Type B pancreatic cell (in vitro differentiated cells): ENCODE results near the gene RBM14. TPM values are rescaled to one million over a fixed set of nuclear protein-coding genes. Genes with fewer than 3 reads are reported as not detected.

ENCODE experiments used
- DNase-seq: peaks from one replicate; pipeline ENCODE4 v3.0.0; 2021; ENCODE audit warnings: mixed read lengths; ENCODE audit not compliant: unreplicated experiment; ENCODE audit errors: extremely low spot score
- H3K27ac Mint-ChIP-seq: 2 replicates; pipeline ENCODE4 v1.8.0; 2021; ENCODE audit warnings: mild to moderate bottlenecking, mixed read lengths
- H3K27me3 Mint-ChIP-seq: 2 replicates; pipeline ENCODE4 v1.8.0; 2021; ENCODE audit warnings: mixed read lengths
- H3K36me3 Mint-ChIP-seq: 2 replicates; pipeline ENCODE4 v1.8.0; 2021; ENCODE audit warnings: mixed read lengths
- H3K4me1 Mint-ChIP-seq: one replicate; pipeline ENCODE4 v1.8.0; 2021; ENCODE audit warnings: mixed read lengths; ENCODE audit not compliant: unreplicated experiment
- H3K4me3 Mint-ChIP-seq: 2 replicates; pipeline ENCODE4 v1.8.0; 2021; ENCODE audit warnings: mild to moderate bottlenecking, mixed read lengths
- H3K9me3 Mint-ChIP-seq: 2 replicates; pipeline ENCODE4 v1.8.0; 2021; ENCODE audit warnings: mixed read lengths
- CTCF ChIP-seq: fragments of 200-600 bp; sonication (generic); conservative IDR thresholded peaks from 2 replicates; pipeline ENCODE4 v1.5.0; 2021; ENCODE audit warnings: antibody characterized with exemption, mild to moderate bottlenecking
- total RNA-seq: library from RNA; stranded (reverse); gene quantifications from 2 replicates; pipeline ENCODE4 v1.2.1, GENCODE V29; 2021; ENCODE audit warnings: low replicate concordance

Gene RBM14
- total RNA-seq, 1 donor from 2014 or later: 128 TPM

- H3K4me3 Mint-ChIP-seq: no peak overlapping the region
- H3K9me3 Mint-ChIP-seq: no peaks in the 10 kb centered on the region
- H3K27ac Mint-ChIP-seq: no peak overlapping the region
- H3K36me3 Mint-ChIP-seq: peaks cover 38% of the 10 kb centered on the region
- no peak for TF ChIP-seq CTCF
- DNase-seq: no peak
- H3K27me3 Mint-ChIP-seq: no peaks in the 10 kb centered on the region
- H3K4me1 Mint-ChIP-seq: peaks cover 9% of the 10 kb centered on the region
Observed at GRCh38 chr11:66624450-66624849, 8.0 kb downstream of the RBM14 start.

- Mint-ChIP-seq H3K36me3 (peaks cover 38% of the 10 kb centered on the region), H3K4me1 (peaks cover 9% of the 10 kb centered on the region), H3K4me3 (no peak overlapping the region), H3K9me3 (no peaks in the 10 kb centered on the region), H3K27me3 (no peaks in the 10 kb centered on the region), H3K27ac (no peak overlapping the region)
- no peak for TF ChIP-seq CTCF
- no peak for DNase-seq
Observed at GRCh38 chr11:66625041-66625751, 8.8 kb downstream of the RBM14 start.

GRCh38 chr11:66625752-66626149 lies 9.3 kb downstream of the RBM14 start:
- no peak for TF ChIP-seq CTCF
- Mint-ChIP-seq H3K27me3 (no peaks in the 10 kb centered on the region), H3K4me1 (peaks cover 9% of the 10 kb centered on the region), H3K9me3 (no peaks in the 10 kb centered on the region), H3K4me3 (no peak overlapping the region), H3K36me3 (peaks cover 39% of the 10 kb centered on the region), H3K27ac (no peak overlapping the region)
- no peak for DNase-seq

- no peaks in the 10 kb centered on the region for H3K9me3 Mint-ChIP-seq
- no peaks in the 10 kb centered on the region for H3K27me3 Mint-ChIP-seq
- H3K4me1 Mint-ChIP-seq: peaks cover 9% of the 10 kb centered on the region
- H3K36me3 Mint-ChIP-seq: peaks cover 35% of the 10 kb centered on the region
- no peak for TF ChIP-seq CTCF
- no peak overlapping the region for H3K4me3 Mint-ChIP-seq
- H3K27ac Mint-ChIP-seq: no peak overlapping the region
- no peak for DNase-seq
Observed at GRCh38 chr11:66626382-66626781, 10.0 kb downstream of the RBM14 start.

- H3K27ac Mint-ChIP-seq: no peak overlapping the region
- no peak overlapping the region for H3K4me3 Mint-ChIP-seq
- TF ChIP-seq CTCF: no peak
- H3K9me3 Mint-ChIP-seq: no peaks in the 10 kb centered on the region
- H3K27me3 Mint-ChIP-seq: no peaks in the 10 kb centered on the region
- H3K4me1 Mint-ChIP-seq: peaks cover 9% of the 10 kb centered on the region
- peaks cover 37% of the 10 kb centered on the region for H3K36me3 Mint-ChIP-seq
- DNase-seq: no peak
Observed at GRCh38 chr11:66626926-66627325, 10.5 kb downstream of the RBM14 start.
